ENCODE results near the gene MAJIN.

MAJIN gene

GRCh38 chr11:64996710-64997380 lies 24.9 kb upstream of the MAJIN start, which contains the start of gene BATF2:
Gene BATF2, minus strand, starts transcription at chr11:64996971. Its CDS starts 57 bp downstream, at chr11:64996914.
- no peak for TF ChIP-seq ZNF565 (CRISPR knock-in tag; conservative IDR thresholded peaks at IDR 0.05; ENCODE audit: low read depth)
- TF ChIP-seq ZNF8 (CRISPR knock-in tag; IDR thresholded peaks at IDR 0.05): no peak
- TF ChIP-seq, protein P1, sequence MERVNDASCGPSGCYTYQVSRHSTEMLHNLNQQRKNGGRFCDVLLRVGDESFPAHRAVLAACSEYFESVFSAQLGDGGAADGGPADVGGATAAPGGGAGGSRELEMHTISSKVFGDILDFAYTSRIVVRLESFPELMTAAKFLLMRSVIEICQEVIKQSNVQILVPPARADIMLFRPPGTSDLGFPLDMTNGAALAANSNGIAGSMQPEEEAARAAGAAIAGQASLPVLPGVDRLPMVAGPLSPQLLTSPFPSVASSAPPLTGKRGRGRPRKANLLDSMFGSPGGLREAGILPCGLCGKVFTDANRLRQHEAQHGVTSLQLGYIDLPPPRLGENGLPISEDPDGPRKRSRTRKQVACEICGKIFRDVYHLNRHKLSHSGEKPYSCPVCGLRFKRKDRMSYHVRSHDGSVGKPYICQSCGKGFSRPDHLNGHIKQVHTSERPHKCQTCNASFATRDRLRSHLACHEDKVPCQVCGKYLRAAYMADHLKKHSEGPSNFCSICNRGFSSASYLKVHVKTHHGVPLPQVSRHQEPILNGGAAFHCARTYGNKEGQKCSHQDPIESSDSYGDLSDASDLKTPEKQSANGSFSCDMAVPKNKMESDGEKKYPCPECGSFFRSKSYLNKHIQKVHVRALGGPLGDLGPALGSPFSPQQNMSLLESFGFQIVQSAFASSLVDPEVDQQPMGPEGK (CRISPR knock-in tag; IDR thresholded peaks at IDR 0.05; ENCODE audit: borderline replicate concordance): no peak
- TF ChIP-seq GLIS3 (CRISPR knock-in tag; IDR thresholded peaks at IDR 0.05): no peak
- TF ChIP-seq ARNTL (CRISPR knock-in tag; IDR thresholded peaks at IDR 0.05; ENCODE audit: borderline replicate concordance, low read depth): no peak
- TF ChIP-seq CSRNP3 (CRISPR knock-in tag; IDR thresholded peaks at IDR 0.05): no peak
- peak; percentile 57; the same call in 1 of the 2 replicates for TF ChIP-seq ZNF70 (CRISPR knock-in tag; IDR thresholded peaks at IDR 0.05)
- TF ChIP-seq ZFP3 (CRISPR knock-in tag; IDR thresholded peaks at IDR 0.05): no peak
- ATAC-seq: peak; percentile 94

DNA sequence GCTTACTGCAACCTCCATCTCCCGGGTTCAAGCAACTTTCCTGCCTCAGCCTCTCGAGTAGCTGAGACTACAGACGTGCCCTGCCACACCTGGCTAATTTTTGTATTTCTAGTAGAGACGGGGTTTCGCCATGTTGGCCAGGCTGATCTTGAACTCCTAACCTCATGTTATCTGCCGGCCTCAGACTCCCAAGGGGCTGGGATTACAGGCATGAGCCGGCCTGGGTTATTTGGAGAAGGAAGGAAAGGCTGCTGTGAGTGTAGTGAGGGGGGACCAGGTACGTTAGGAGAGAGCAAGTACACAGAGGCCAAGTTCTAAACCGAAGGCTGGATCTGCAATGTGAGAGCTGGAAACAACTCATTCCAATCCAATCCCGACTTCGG lies 24.4 kb upstream of the MAJIN start:
- ATAC-seq: no peak; the same call in 2 of the 3 replicates
- no peak for TF ChIP-seq CSDC2 (CRISPR knock-in tag; IDR thresholded peaks at IDR 0.05)
- no peak for TF ChIP-seq GLIS3 (CRISPR knock-in tag; IDR thresholded peaks at IDR 0.05)
- TF ChIP-seq CREB5 (CRISPR knock-in tag; IDR thresholded peaks at IDR 0.05; ENCODE audit: low read depth): no peak
- TF ChIP-seq, protein P1 (CRISPR knock-in tag; IDR thresholded peaks at IDR 0.05; ENCODE audit: borderline replicate concordance): no peak
- no peak for TF ChIP-seq ZFP30 (CRISPR knock-in tag; IDR thresholded peaks at IDR 0.05)
- TF ChIP-seq BACH2 (CRISPR knock-in tag; IDR thresholded peaks at IDR 0.05; ENCODE audit: borderline replicate concordance): no peak
- no peak for TF ChIP-seq SNAI2 (CRISPR knock-in tag; IDR thresholded peaks at IDR 0.05)
- no peak for TF ChIP-seq RARB (CRISPR knock-in tag; IDR thresholded peaks at IDR 0.05)
- TF ChIP-seq, protein P2, sequence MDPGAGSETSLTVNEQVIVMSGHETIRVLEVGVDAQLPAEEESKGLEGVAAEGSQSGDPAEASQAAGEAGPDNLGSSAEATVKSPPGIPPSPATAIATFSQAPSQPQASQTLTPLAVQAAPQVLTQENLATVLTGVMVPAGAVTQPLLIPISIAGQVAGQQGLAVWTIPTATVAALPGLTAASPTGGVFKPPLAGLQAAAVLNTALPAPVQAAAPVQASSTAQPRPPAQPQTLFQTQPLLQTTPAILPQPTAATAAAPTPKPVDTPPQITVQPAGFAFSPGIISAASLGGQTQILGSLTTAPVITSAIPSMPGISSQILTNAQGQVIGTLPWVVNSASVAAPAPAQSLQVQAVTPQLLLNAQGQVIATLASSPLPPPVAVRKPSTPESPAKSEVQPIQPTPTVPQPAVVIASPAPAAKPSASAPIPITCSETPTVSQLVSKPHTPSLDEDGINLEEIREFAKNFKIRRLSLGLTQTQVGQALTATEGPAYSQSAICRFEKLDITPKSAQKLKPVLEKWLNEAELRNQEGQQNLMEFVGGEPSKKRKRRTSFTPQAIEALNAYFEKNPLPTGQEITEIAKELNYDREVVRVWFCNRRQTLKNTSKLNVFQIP (CRISPR knock-in tag; IDR thresholded peaks at IDR 0.05; ENCODE audit: borderline replicate concordance, low read depth): no peak
- TF ChIP-seq ZC3H10 (CRISPR knock-in tag; IDR thresholded peaks at IDR 0.05): no peak
- TF ChIP-seq, protein P3, sequence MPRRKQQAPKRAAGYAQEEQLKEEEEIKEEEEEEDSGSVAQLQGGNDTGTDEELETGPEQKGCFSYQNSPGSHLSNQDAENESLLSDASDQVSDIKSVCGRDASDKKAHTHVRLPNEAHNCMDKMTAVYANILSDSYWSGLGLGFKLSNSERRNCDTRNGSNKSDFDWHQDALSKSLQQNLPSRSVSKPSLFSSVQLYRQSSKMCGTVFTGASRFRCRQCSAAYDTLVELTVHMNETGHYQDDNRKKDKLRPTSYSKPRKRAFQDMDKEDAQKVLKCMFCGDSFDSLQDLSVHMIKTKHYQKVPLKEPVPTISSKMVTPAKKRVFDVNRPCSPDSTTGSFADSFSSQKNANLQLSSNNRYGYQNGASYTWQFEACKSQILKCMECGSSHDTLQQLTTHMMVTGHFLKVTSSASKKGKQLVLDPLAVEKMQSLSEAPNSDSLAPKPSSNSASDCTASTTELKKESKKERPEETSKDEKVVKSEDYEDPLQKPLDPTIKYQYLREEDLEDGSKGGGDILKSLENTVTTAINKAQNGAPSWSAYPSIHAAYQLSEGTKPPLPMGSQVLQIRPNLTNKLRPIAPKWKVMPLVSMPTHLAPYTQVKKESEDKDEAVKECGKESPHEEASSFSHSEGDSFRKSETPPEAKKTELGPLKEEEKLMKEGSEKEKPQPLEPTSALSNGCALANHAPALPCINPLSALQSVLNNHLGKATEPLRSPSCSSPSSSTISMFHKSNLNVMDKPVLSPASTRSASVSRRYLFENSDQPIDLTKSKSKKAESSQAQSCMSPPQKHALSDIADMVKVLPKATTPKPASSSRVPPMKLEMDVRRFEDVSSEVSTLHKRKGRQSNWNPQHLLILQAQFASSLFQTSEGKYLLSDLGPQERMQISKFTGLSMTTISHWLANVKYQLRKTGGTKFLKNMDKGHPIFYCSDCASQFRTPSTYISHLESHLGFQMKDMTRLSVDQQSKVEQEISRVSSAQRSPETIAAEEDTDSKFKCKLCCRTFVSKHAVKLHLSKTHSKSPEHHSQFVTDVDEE (CRISPR knock-in tag; IDR thresholded peaks at IDR 0.05): no peak
- no peak for TF ChIP-seq ZNF565 (CRISPR knock-in tag; conservative IDR thresholded peaks at IDR 0.05; ENCODE audit: low read depth)
- TF ChIP-seq CSRNP3 (CRISPR knock-in tag; IDR thresholded peaks at IDR 0.05): no peak
